ENCODE results near the gene SLC36A3. TPM values are rescaled to one million over a fixed set of nuclear protein-coding genes. Genes with fewer than 3 reads are reported as not detected.
A peak's percentile ranks its signal among the peaks of the same experiment; 100 is the strongest.

The SLC36A3 gene
- total and polyA plus RNA-seq, 7 experiments from 2014 or later: not detected

DNA sequence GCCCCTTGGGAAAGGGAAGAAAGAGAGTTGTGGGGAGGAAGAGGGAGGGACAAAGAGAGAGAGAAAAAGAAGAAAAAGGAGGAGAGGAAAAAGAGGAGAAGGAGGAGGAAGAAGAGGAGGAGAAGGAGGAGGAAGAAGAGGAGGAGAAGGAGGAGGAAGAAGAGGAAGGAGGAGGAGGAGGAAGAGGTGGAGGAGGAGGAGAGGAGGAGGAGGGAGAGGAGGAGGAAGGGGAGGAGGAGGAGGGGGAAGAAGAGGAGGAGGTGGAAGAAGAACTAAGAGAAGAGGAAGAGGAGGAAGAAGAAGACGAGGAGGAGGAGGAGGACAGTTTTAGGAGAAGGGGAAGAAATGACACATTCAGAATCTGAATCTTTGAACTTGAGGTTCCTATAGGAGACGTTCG is 36.4 kb upstream of the SLC36A3 start:
- no peaks in the 10 kb centered on the region for H3K9me3 ChIP-seq (ENCODE audit: control insufficient read depth in 2 of 3, low read length in 3 of 3)
- ChIA-PET CTCF (no interaction called here), POLR2A (no interaction called here)
- no peaks in the 10 kb centered on the region for H3K36me3 ChIP-seq (ENCODE audit: control insufficient read depth in 2 of 3, insufficient read depth in 3 of 3, low read length in 3 of 3)
- no peaks in the 10 kb centered on the region for H3K4me1 ChIP-seq (ENCODE audit: control insufficient read depth in 2 of 2, insufficient read depth in 2 of 2, low read length in 2 of 2)
- Mint-ChIP-seq H3K27me3 (peaks cover 27 to 41% (median 34%) of the 10 kb centered on the region in 5 donors), H3K27ac (no peak overlapping the region), H3K36me3 (no peaks in the 10 kb centered on the region), H3K9me3 (no peaks in the 10 kb centered on the region), H3K4me3 (no peak overlapping the region), H3K4me1 (peaks cover 0 to 7% (median 6%) of the 10 kb centered on the region in 7 donors)
- no peak overlapping the region for H3K4me3 ChIP-seq (ENCODE audit: low read length)
- no peaks in the 10 kb centered on the region for H3K27me3 ChIP-seq (ENCODE audit: control insufficient read depth in 2 of 2, insufficient read depth in 2 of 2, low read length in 2 of 2)
- no peak overlapping the region for H3K27ac ChIP-seq (ENCODE audit: low read depth, low read length)
- DNase-seq (no peak), ATAC-seq (no peak)
- intact Hi-C loops (cut with micrococcal nuclease): no loop called here

DNA sequence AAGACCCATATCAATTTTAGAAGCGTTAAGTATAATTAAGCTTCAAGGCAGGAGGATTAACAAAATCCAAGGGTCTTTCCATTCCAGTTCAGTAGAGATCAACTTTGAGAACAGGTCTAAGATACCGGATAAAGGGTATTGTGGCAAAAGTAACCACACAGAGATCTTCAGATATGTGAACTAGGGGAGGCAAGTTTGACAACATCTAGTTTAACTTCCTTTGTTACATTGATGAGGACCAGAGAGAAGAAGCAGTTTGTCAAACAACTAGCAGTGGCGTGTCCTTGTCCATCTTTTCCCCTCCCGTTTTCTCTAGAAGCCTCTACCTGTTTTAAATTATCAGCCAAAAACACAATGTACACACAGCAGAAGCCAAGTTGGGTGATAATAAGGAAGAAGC is 35.2 kb upstream of the SLC36A3 start:
- Histone ChIP-seq H3K9me3 (ENCODE audit: control insufficient read depth in 2 of 3, low read length in 3 of 3) (no peaks in the 10 kb centered on the region), H3K27me3 (ENCODE audit: control insufficient read depth in 2 of 2, insufficient read depth in 2 of 2, low read length in 2 of 2) (no peaks in the 10 kb centered on the region), H3K27ac (ENCODE audit: low read depth, low read length) (no peak overlapping the region), H3K4me1 (ENCODE audit: control insufficient read depth in 2 of 2, insufficient read depth in 2 of 2, low read length in 2 of 2) (no peaks in the 10 kb centered on the region), H3K4me3 (ENCODE audit: low read length) (no peak overlapping the region), H3K36me3 (ENCODE audit: control insufficient read depth in 2 of 3, insufficient read depth in 3 of 3, low read length in 3 of 3) (no peaks in the 10 kb centered on the region)
- Mint-ChIP-seq H3K27me3 (peaks cover 18 to 36% (median 27%) of the 10 kb centered on the region in 5 donors), H3K27ac (no peak overlapping the region), H3K9me3 (no peaks in the 10 kb centered on the region), H3K4me3 (no peak overlapping the region), H3K4me1 (peaks cover 0 to 7% (median 6%) of the 10 kb centered on the region in 7 donors), H3K36me3 (no peaks in the 10 kb centered on the region)
- CTCF ChIA-PET: interaction anchor here (0.6 kb wide), 1 partner anchor 1300 kb away, joined by 3 read pairs; no protein-coding TSS in a partner anchor
- POLR2A ChIA-PET: no interaction called here
- no peak for DNase-seq
- intact Hi-C loops (cut with micrococcal nuclease): no loop called here
- peak; percentile 46 for ATAC-seq

- intact Hi-C loops (cut with micrococcal nuclease): no loop called here
Observed at GRCh38 chr5:151332857-151333256, 29.3 kb upstream of the SLC36A3 start.

GRCh38 chr5:151328734-151329133 is 25.2 kb upstream of the SLC36A3 start:
- Mint-ChIP-seq H3K4me1 (peaks cover 0 to 2% (median 0%) of the 10 kb centered on the region in 7 donors), H3K36me3 (no peaks in the 10 kb centered on the region), H3K27ac (no peak overlapping the region), H3K27me3 (peaks cover 0 to 9% (median 4%) of the 10 kb centered on the region in 5 donors), H3K4me3 (no peak overlapping the region), H3K9me3 (no peaks in the 10 kb centered on the region)
- ATAC-seq (no peak), DNase-seq (no peak)
- Histone ChIP-seq H3K4me3 (ENCODE audit: low read length) (no peak overlapping the region), H3K27me3 (ENCODE audit: control insufficient read depth in 2 of 2, insufficient read depth in 2 of 2, low read length in 2 of 2) (no peaks in the 10 kb centered on the region), H3K27ac (ENCODE audit: low read depth, low read length) (no peak overlapping the region), H3K4me1 (ENCODE audit: control insufficient read depth in 2 of 2, insufficient read depth in 2 of 2, low read length in 2 of 2) (no peaks in the 10 kb centered on the region), H3K36me3 (ENCODE audit: control insufficient read depth in 2 of 3, insufficient read depth in 3 of 3, low read length in 3 of 3) (no peaks in the 10 kb centered on the region), H3K9me3 (ENCODE audit: control insufficient read depth in 2 of 3, low read length in 3 of 3) (no peaks in the 10 kb centered on the region)
- ChIA-PET POLR2A (no interaction called here), CTCF (no interaction called here)
- intact Hi-C loops (cut with micrococcal nuclease): no loop called here

More at GRCh38 chr5:151332857-151333256, 29.3 kb upstream of the SLC36A3 start:
- no peak overlapping the region for H3K27ac ChIP-seq (ENCODE audit: low read depth, low read length)
- Mint-ChIP-seq H3K27ac (no peak overlapping the region), H3K36me3 (no peaks in the 10 kb centered on the region), H3K27me3 (peaks cover 0 to 10% (median 6%) of the 10 kb centered on the region in 5 donors), H3K4me1 (no peaks in the 10 kb centered on the region), H3K9me3 (no peaks in the 10 kb centered on the region), H3K4me3 (no peak overlapping the region)
- POLR2A ChIA-PET: no interaction called here
- no peaks in the 10 kb centered on the region for H3K9me3 ChIP-seq (ENCODE audit: control insufficient read depth in 2 of 3, low read length in 3 of 3)
- DNase-seq (no peak), ATAC-seq (no peak)
- no peaks in the 10 kb centered on the region for H3K36me3 ChIP-seq (ENCODE audit: control insufficient read depth in 2 of 3, insufficient read depth in 3 of 3, low read length in 3 of 3)
- H3K4me3 ChIP-seq (ENCODE audit: low read length): no peak overlapping the region
- no peaks in the 10 kb centered on the region for H3K4me1 ChIP-seq (ENCODE audit: control insufficient read depth in 2 of 2, insufficient read depth in 2 of 2, low read length in 2 of 2)
- H3K27me3 ChIP-seq (ENCODE audit: control insufficient read depth in 2 of 2, insufficient read depth in 2 of 2, low read length in 2 of 2): no peaks in the 10 kb centered on the region
- CTCF ChIA-PET: no interaction called here

GRCh38 chr5:151327585-151327984 is 24.0 kb upstream of the SLC36A3 start:
- Mint-ChIP-seq H3K27me3 (peaks cover 0 to 9% (median 4%) of the 10 kb centered on the region in 5 donors), H3K27ac (no peak overlapping the region), H3K9me3 (peaks cover 0 to under 1% (median 0%) of the 10 kb centered on the region in 11 donors), H3K4me3 (no peak overlapping the region), H3K4me1 (peaks cover 0 to 2% (median 0%) of the 10 kb centered on the region in 7 donors), H3K36me3 (no peaks in the 10 kb centered on the region)
- POLR2A ChIA-PET: no interaction called here
- Histone ChIP-seq H3K4me1 (ENCODE audit: control insufficient read depth in 2 of 2, insufficient read depth in 2 of 2, low read length in 2 of 2) (no peaks in the 10 kb centered on the region), H3K9me3 (ENCODE audit: control insufficient read depth in 2 of 3, low read length in 3 of 3) (no peaks in the 10 kb centered on the region), H3K4me3 (ENCODE audit: low read length) (no peak overlapping the region), H3K36me3 (ENCODE audit: control insufficient read depth in 2 of 3, insufficient read depth in 3 of 3, low read length in 3 of 3) (no peaks in the 10 kb centered on the region), H3K27me3 (ENCODE audit: control insufficient read depth in 2 of 2, insufficient read depth in 2 of 2, low read length in 2 of 2) (no peaks in the 10 kb centered on the region), H3K27ac (ENCODE audit: low read depth, low read length) (no peak overlapping the region)
- DNase-seq: no peak
- ATAC-seq: no peak
- CTCF ChIA-PET: no interaction called here
- intact Hi-C loops (cut with micrococcal nuclease): no loop called here

GRCh38 chr5:151326266-151326665 is 22.7 kb upstream of the SLC36A3 start:
- no peak overlapping the region for H3K27ac Mint-ChIP-seq
- no peak overlapping the region for H3K4me3 Mint-ChIP-seq
- peaks cover 0 to 2% (median 0%) of the 10 kb centered on the region in 11 donors for H3K9me3 Mint-ChIP-seq
- Histone ChIP-seq H3K27me3 (ENCODE audit: control insufficient read depth in 2 of 2, insufficient read depth in 2 of 2, low read length in 2 of 2) (no peaks in the 10 kb centered on the region), H3K36me3 (ENCODE audit: control insufficient read depth in 2 of 3, insufficient read depth in 3 of 3, low read length in 3 of 3) (no peaks in the 10 kb centered on the region), H3K27ac (ENCODE audit: low read depth, low read length) (no peak overlapping the region), H3K4me1 (ENCODE audit: control insufficient read depth in 2 of 2, insufficient read depth in 2 of 2, low read length in 2 of 2) (no peaks in the 10 kb centered on the region), H3K4me3 (ENCODE audit: low read length) (no peak overlapping the region), H3K9me3 (ENCODE audit: control insufficient read depth in 2 of 3, low read length in 3 of 3) (no peaks in the 10 kb centered on the region)
- DNase-seq (no peak), ATAC-seq (no peak)
- intact Hi-C loops (cut with micrococcal nuclease): no loop called here
- H3K36me3 Mint-ChIP-seq: no peaks in the 10 kb centered on the region
- CTCF ChIA-PET: no interaction called here
- peaks cover 0 to 2% (median 0%) of the 10 kb centered on the region in 7 donors for H3K4me1 Mint-ChIP-seq
- H3K27me3 Mint-ChIP-seq: peaks cover 0 to 9% (median 4%) of the 10 kb centered on the region in 5 donors
- POLR2A ChIA-PET: no interaction called here

- no peaks in the 10 kb centered on the region for H3K4me1 Mint-ChIP-seq
- H3K9me3 Mint-ChIP-seq: peaks cover 0 to 2% (median 0%) of the 10 kb centered on the region in 11 donors
- H3K4me3 Mint-ChIP-seq: no peak overlapping the region
- H3K9me3 ChIP-seq (ENCODE audit: control insufficient read depth in 2 of 3, low read length in 3 of 3): no peaks in the 10 kb centered on the region
- H3K36me3 ChIP-seq (ENCODE audit: control insufficient read depth in 2 of 3, insufficient read depth in 3 of 3, low read length in 3 of 3): no peaks in the 10 kb centered on the region
- DNase-seq (no peak), ATAC-seq (no peak)
- intact Hi-C loops (cut with micrococcal nuclease): no loop called here
- H3K27ac Mint-ChIP-seq: no peak overlapping the region
- H3K4me1 ChIP-seq (ENCODE audit: control insufficient read depth in 2 of 2, insufficient read depth in 2 of 2, low read length in 2 of 2): no peaks in the 10 kb centered on the region
- H3K27ac ChIP-seq (ENCODE audit: low read depth, low read length): no peak overlapping the region
- H3K27me3 Mint-ChIP-seq: peaks cover 0 to 7% (median 4%) of the 10 kb centered on the region in 5 donors
- no peak overlapping the region for H3K4me3 ChIP-seq (ENCODE audit: low read length)
- CTCF ChIA-PET: no interaction called here
- no peaks in the 10 kb centered on the region for H3K27me3 ChIP-seq (ENCODE audit: control insufficient read depth in 2 of 2, insufficient read depth in 2 of 2, low read length in 2 of 2)
- POLR2A ChIA-PET: no interaction called here
- H3K36me3 Mint-ChIP-seq: no peaks in the 10 kb centered on the region
Observed at GRCh38 chr5:151320481-151320880, 16.9 kb upstream of the SLC36A3 start.

Data from naive thymus-derived CD4-positive, alpha-beta T cell (primary cell).